ENCODE measurements around the gene PDZD4. TPM values are rescaled to one million over a fixed set of nuclear protein-coding genes. Genes with fewer than 3 reads are reported as not detected.

The PDZD4 gene
- total RNA-seq, 4 donors from 2014 or later, result 3.2 to 7.0 (median 4.5) TPM

- H3K4me1 ChIP-seq, result peaks cover 0 to 17% of the 10 kb centered on the region in 2 donors
- 89 to 91% methylated on average over 12 to 13 of the region's 17 CpGs for WGBS, 2 donors
Observed at GRCh38 chrX:153791104-153791852, 39.1 kb downstream of the PDZD4 start.

GRCh38 chrX:153789654-153790053, 40.7 kb downstream of the PDZD4 start:
- H3K9me3 ChIP-seq, result no peaks in the 10 kb centered on the region
- H3K4me3 ChIP-seq (replicated peaks in 1 of 3), result no peak overlapping the region
- H3K36me3 ChIP-seq, result peaks cover 0 to 11% of the 10 kb centered on the region in 2 donors
- intact Hi-C loops (cut with DNase I), result no loop called here
- WGBS, 2 donors, result 93% methylated on average over 9 of the region's 12 CpGs; no CpG with 5 or more reads in 1 of the 2 donors
- no peaks in the 10 kb centered on the region for H3K27me3 ChIP-seq
- no peak for DNase-seq
- H3K27ac ChIP-seq, result no peak overlapping the region
- no peak for TF ChIP-seq POLR2A (IDR thresholded peaks at IDR 0.05)
- TF ChIP-seq, protein P1, sequence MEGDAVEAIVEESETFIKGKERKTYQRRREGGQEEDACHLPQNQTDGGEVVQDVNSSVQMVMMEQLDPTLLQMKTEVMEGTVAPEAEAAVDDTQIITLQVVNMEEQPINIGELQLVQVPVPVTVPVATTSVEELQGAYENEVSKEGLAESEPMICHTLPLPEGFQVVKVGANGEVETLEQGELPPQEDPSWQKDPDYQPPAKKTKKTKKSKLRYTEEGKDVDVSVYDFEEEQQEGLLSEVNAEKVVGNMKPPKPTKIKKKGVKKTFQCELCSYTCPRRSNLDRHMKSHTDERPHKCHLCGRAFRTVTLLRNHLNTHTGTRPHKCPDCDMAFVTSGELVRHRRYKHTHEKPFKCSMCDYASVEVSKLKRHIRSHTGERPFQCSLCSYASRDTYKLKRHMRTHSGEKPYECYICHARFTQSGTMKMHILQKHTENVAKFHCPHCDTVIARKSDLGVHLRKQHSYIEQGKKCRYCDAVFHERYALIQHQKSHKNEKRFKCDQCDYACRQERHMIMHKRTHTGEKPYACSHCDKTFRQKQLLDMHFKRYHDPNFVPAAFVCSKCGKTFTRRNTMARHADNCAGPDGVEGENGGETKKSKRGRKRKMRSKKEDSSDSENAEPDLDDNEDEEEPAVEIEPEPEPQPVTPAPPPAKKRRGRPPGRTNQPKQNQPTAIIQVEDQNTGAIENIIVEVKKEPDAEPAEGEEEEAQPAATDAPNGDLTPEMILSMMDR (IDR thresholded peaks at IDR 0.05), result no peak
- peaks cover 0 to 9% of the 10 kb centered on the region in 2 donors for H3K4me1 ChIP-seq

More at GRCh38 chrX:153791104-153791852, 39.1 kb downstream of the PDZD4 start:
- no peak for TF ChIP-seq POLR2A (IDR thresholded peaks at IDR 0.05)
- TF ChIP-seq, protein P1 (IDR thresholded peaks at IDR 0.05), result no peak
- Histone ChIP-seq H3K9me3 (no peaks in the 10 kb centered on the region), H3K36me3 (peaks cover 0 to 9% of the 10 kb centered on the region in 2 donors), H3K4me3 (replicated peaks in 1 of 3) (no peak overlapping the region), H3K27ac (no peak overlapping the region), H3K27me3 (no peaks in the 10 kb centered on the region)
- no peak for DNase-seq
- intact Hi-C loops (cut with DNase I), result no loop called here

DNA sequence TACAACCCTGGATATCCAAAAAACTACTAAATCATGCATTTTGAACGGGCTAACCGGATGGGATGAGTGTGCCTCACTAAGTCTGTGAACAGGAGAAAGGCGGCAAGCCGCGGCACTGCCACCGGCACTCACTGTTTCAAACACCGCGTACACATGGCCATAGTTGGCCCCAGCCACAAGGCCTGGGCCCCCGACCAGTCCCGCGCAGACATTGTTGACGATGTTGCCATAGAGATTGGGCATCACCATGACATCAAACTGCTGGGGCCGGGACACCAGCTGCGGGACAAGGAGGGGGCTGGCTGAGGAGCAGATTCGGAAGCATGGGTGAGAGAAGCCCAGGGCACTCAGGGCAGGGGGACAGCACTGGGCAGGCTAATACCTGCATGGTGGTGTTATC, 43.7 kb downstream of the PDZD4 start:
- TF ChIP-seq, protein P1 (IDR thresholded peaks at IDR 0.05), result no peak
- TF ChIP-seq POLR2A (IDR thresholded peaks at IDR 0.05), result no peak
- DNase-seq, result no peak
- Histone ChIP-seq H3K4me3 (replicated peaks in 1 of 3) (no peak overlapping the region), H3K9me3 (no peaks in the 10 kb centered on the region), H3K27me3 (no peaks in the 10 kb centered on the region), H3K4me1 (no peaks in the 10 kb centered on the region), H3K36me3 (peaks cover 0 to 11% of the 10 kb centered on the region in 2 donors), H3K27ac (no peak overlapping the region)
- intact Hi-C loops (cut with DNase I), result no loop called here
- WGBS, 2 donors, result 53 to 60% methylated on average over 1 to 3 of the region's 15 CpGs

DNA sequence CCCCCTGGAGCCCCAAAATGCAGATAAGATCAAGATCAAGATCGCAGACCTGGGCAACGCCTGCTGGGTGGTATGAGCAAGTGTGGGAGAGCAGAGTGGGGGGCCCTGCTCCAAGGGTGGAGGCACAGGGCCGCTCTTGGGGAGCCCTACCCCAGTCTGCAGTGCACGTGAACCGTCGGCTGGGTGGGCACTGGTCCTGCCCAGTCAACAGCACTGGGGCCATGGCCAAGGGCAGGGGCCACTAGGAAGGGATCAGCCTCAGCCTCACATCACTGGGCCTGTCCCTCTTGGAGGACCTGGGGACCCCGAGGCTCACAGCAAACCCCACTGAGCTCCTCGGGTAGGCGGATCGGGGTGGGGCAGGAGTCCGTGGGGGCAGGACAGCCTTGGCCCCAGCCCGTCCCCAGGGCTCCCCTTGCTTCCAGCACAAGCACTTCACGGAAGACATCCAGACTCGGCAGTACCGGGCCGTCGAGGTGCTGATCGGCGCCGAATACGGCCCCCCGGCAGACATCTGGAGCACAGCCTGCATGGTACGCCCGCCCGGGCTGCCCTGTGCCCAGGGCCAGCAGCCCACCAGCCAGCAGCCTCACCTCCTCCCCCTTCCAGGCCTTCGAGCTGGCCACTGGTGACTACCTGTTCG, 45.9 kb downstream of the PDZD4 start:
- Histone ChIP-seq H3K9me3 (no peaks in the 10 kb centered on the region), H3K27me3 (no peaks in the 10 kb centered on the region), H3K27ac (no peak overlapping the region), H3K4me1 (no peaks in the 10 kb centered on the region), H3K36me3 (peaks cover 0 to 11% of the 10 kb centered on the region in 2 donors), H3K4me3 (replicated peaks in 1 of 3) (no peak overlapping the region)
- intact Hi-C loops (cut with DNase I), result no loop called here
- TF ChIP-seq POLR2A (IDR thresholded peaks at IDR 0.05), result no peak
- TF ChIP-seq, protein P1 (IDR thresholded peaks at IDR 0.05), result no peak
- no peak for DNase-seq
- 87% methylated on average over 3 of the region's 27 CpGs; no CpG with 5 or more reads in 1 of the 2 donors for WGBS, 2 donors

Data from thyroid gland (tissue), 4 donors.